Spleen (tissue), 11 donors: ENCODE measurements around the gene IL23A. TPM values are rescaled to one million over a fixed set of nuclear protein-coding genes. Genes with fewer than 3 reads are reported as not detected.

ENCODE experiments used
- DNase-seq: peaks from one replicate; pipeline ENCODE4 v3.0.0-alpha.2; 2020
- H3K27ac ChIP-seq, 8 donors: fragments of 200-600 bp; sonication (generic) in 7 of 8; 1 replicate in 4 of 8; 2 replicates in 4 of 8; pipeline versions ENCODE4 v1.5.0 to v1.8.0; 2016 to 2021; ENCODE audit warnings: inconsistent platforms in 4 of 8, mild to moderate bottlenecking in 4 of 8, moderate library complexity in 1 of 8
- H3K27me3 ChIP-seq, 7 donors: fragments of 200-600 bp; sonication (generic) in 6 of 7; replicated peaks in 1 of 7; 1 replicate in 4 of 7; 2 replicates in 3 of 7; pipeline versions ENCODE4 v1.5.0 to v1.8.0; 2016 to 2021; ENCODE audit warnings: inconsistent platforms in 3 of 7, mild to moderate bottlenecking in 1 of 7
- H3K36me3 ChIP-seq, 6 donors: fragments of 200-600 bp; sonication (generic) in 5 of 6; 1 replicate in 4 of 6; 2 replicates in 2 of 6; pipeline versions ENCODE4 v1.5.0 to v1.8.0; 2016 to 2021; ENCODE audit warnings: inconsistent platforms in 2 of 6
- H3K4me1 ChIP-seq, 6 donors: fragments of 200-600 bp; sonication (generic) in 5 of 6; 1 replicate in 3 of 6; 2 replicates in 3 of 6; pipeline versions ENCODE4 v1.5.0 to v1.8.0; 2016 to 2021; ENCODE audit warnings: inconsistent platforms in 3 of 6
- H3K4me3 ChIP-seq, 8 donors: fragments of 200-600 bp; sonication (generic) in 7 of 8; 1 replicate in 4 of 8; 2 replicates in 4 of 8; pipeline versions ENCODE4 v1.5.0 to v1.8.0; 2016 to 2021; ENCODE audit warnings: inconsistent platforms in 4 of 8, mild to moderate bottlenecking in 4 of 8, moderate library complexity in 2 of 8
- H3K9me3 ChIP-seq, 8 donors: fragments of 200-600 bp; sonication (generic) in 7 of 8; 1 replicate in 4 of 8; 2 replicates in 4 of 8; pipeline versions ENCODE4 v1.5.0 to v1.8.0; 2016 to 2021; ENCODE audit warnings: inconsistent platforms in 4 of 8
- CTCF ChIP-seq, 11 experiments: fragments of 200-600 bp in 7 of 11; fragments of 450-650 bp in 4 of 11; sonication (generic) in 4 of 11; IDR thresholded peaks in 8 of 11; conservative IDR thresholded peaks in 3 of 11; 1 replicate in 7 of 11; 2 replicates in 4 of 11; pipeline versions ENCODE4 v1.4.0 to v1.8.0; 2016 to 2021; ENCODE audit warnings: antibody characterized with exemption in 11 of 11, inconsistent platforms in 4 of 11, mild to moderate bottlenecking in 1 of 11
- POLR2A ChIP-seq, 3 donors: fragments of 450-650 bp; IDR thresholded peaks; one replicate each; pipeline ENCODE4 v1.5.1; 2017; ENCODE audit warnings: antibody characterized with exemption in 3 of 3, mild to moderate bottlenecking in 1 of 3
- POLR2AphosphoS5 ChIP-seq, 3 donors: sonication (generic); formaldehyde crosslinking; IDR thresholded peaks; one replicate each; pipeline ENCODE4 v1.5.1; 2017; ENCODE audit warnings: antibody characterized with exemption in 3 of 3
- WGBS, 5 donors: extraction: QIAGEN DNeasy Blood & Tissue Kit in 3 of 5; methylation state at CpG; one replicate each; pipeline versions ENCODE4 v1.1.5 to v1.1.7; 2013 to 2018; 5-methylcytosine and 5-hydroxymethylcytosine counted together
- intact Hi-C: fragments of 100-400 bp; cut with DNase I; formaldehyde crosslinking; loops from one replicate; pipeline ENCODE4 v1.15.0; 2023; ENCODE audit warnings: low total_unique reads
- polyA plus RNA-seq, 3 donors: library from polyadenylated mRNA; stranded (reverse); fragments of 200-250 nt; gene quantifications; one replicate each; pipeline ENCODE4 v1.2.1, GENCODE V29; 2013
- total RNA-seq, 7 donors: library from RNA; depleted of rRNA in 3 of 7; stranded (reverse); fragments of >200 nt in 3 of 7; fragmentation: NEBNext Ultra II Directional in 4 of 7; extraction: Animal tissue kit (Norgen Biotek cat#: 25700) in 4 of 7; gene quantifications; one replicate each; pipeline versions ENCODE4 v1.1.0 to v1.2.1, GENCODE V29; 2016 to 2021
- donor health status: healthy with polysubstance abuse.
- donor health status: DM: no; HTN: no; CAD: no; lungs with moderate emphysema.
- donor health status: DM: no; HTN: no; CAD: no.
- donor health status: Bipolar disorder and iron deficiency.
- donor health status: healthy.
- donor health status: DM: no; HTN: no; CAD: no.
- donor health status: DM: yes; HTN: yes; CAD: no.

The IL23A gene
- total and polyA plus RNA-seq, 10 donors: 1.1 to 4.5 (median 2.2) TPM

GRCh38 chr12:56326533-56326932, 12.2 kb upstream of the IL23A start:
- Histone ChIP-seq H3K27me3 (no peaks in the 10 kb centered on the region), H3K4me1 (no peaks in the 10 kb centered on the region), H3K9me3 (no peaks in the 10 kb centered on the region), H3K4me3 (no peak overlapping the region), H3K36me3 (peaks cover 0 to 74% (median 70%) of the 10 kb centered on the region in 6 donors), H3K27ac (no peak overlapping the region)
- WGBS, 5 donors: 82 to 86% (median 85%) methylated on average over 6 of the region's 6 CpGs
- TF ChIP-seq CTCF (IDR thresholded peaks at IDR 0.05 in 8 of 11, conservative IDR thresholded peaks at IDR 0.05 in 3 of 11): no peak
- no peak for TF ChIP-seq POLR2A (IDR thresholded peaks at IDR 0.05)
- no peak for TF ChIP-seq POLR2AphosphoS5 (IDR thresholded peaks at IDR 0.05)
- intact Hi-C loops: no loop called here
- peak; percentile 39 for DNase-seq

DNA sequence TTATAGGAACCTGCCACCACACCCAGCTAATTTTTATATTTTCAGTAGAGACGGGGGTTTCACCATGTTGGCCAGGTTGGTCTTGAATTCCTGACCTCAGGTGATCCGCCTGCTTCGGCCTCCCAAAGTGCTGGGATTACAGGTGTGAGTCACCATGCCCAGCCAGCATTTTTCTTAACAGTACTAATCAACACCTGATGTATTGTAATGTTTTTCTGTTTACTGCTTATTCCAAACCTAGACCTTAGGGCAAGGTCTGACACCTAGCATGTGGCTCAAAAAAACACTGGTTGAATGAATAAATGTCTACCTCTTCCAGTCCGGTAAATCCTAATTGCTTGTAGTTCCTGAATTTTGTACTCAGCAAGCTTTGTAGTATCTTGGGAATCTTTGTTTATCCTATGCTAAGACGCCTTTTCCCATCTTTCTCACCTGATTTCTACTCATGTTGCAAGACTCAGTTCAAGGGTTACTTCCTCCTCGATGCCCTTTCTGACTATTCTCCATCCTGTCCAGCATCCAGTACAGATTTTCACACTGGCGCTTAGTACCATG, 7.7 kb upstream of the IL23A start:
- no peak for TF ChIP-seq POLR2A (IDR thresholded peaks at IDR 0.05)
- no peak for TF ChIP-seq CTCF (IDR thresholded peaks at IDR 0.05 in 8 of 11, conservative IDR thresholded peaks at IDR 0.05 in 3 of 11)
- no peak for TF ChIP-seq POLR2AphosphoS5 (IDR thresholded peaks at IDR 0.05)
- Histone ChIP-seq H3K4me3 (no peak overlapping the region), H3K9me3 (no peaks in the 10 kb centered on the region), H3K36me3 (peaks cover 0 to 29% (median 25%) of the 10 kb centered on the region in 6 donors), H3K4me1 (peaks cover 4 to 21% (median 18%) of the 10 kb centered on the region in 6 donors), H3K27ac (no peak overlapping the region), H3K27me3 (no peaks in the 10 kb centered on the region)
- 87 to 96% (median 91%) methylated on average over 7 of the region's 7 CpGs for WGBS, 5 donors
- intact Hi-C loops: loop anchor here (10.0 kb wide), 1 partner anchor 134 kb away; the partner anchor contains the start of gene SPRYD4
- peak; percentile 24 for DNase-seq

DNA sequence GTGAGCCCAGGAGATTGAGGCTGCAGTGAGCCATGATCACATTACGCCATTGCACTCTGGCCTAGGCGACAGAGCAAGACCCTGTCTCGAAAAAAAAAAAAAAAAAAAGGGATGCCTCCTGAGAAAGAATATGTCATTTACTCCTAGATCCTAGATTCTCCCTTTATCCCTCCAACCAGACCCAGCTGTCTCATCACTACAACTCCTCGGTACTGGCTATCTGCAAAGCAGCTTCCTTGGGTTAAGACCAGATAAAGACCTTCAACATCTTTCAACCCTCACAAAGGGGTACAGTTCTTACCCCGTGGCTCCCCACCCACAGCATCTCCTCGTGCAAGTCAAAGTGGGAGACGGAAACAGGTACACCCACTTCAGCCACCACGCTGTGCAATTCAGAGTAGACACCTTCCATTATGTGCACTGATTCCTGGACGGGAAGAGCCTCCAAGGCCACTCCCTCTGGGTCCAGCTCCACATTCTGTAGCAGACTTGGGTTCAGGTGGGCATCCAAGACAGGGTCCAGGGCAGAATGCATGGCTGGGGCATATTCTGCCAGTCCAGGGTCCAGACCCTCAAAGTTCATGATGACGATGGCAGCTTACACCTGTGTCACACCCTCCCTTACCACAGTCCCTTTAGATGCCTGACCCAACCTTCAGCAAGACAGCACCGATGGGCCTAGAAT, 6.0 kb upstream of the IL23A start:
- TF ChIP-seq CTCF (IDR thresholded peaks at IDR 0.05 in 8 of 11, conservative IDR thresholded peaks at IDR 0.05 in 3 of 11) (no peak), POLR2A (IDR thresholded peaks at IDR 0.05) (no peak), POLR2AphosphoS5 (IDR thresholded peaks at IDR 0.05) (no peak)
- H3K9me3 ChIP-seq: no peaks in the 10 kb centered on the region
- H3K27me3 ChIP-seq: no peaks in the 10 kb centered on the region
- peak overlapping the region; percentile 90 to 98 (median 96) for H3K27ac ChIP-seq
- whole genome bisulfite sequencing, 5 donors: 91 to 96% (median 94%) methylated on average over 11 of the region's 11 CpGs
- peak overlapping the region in 7 of 8 donors; percentile 49 to 75 (median 59) for H3K4me3 ChIP-seq
- H3K4me1 ChIP-seq: peaks cover 4 to 33% (median 20%) of the 10 kb centered on the region in 6 donors
- intact Hi-C loops: loop anchor here (10.0 kb wide), 1 partner anchor 132 kb away; the partner anchor contains the start of gene SPRYD4
- H3K36me3 ChIP-seq: peaks cover 0 to 12% (median 9%) of the 10 kb centered on the region in 6 donors
- DNase-seq: peak; percentile 51

- Histone ChIP-seq H3K27ac (peak overlapping the region; percentile 90 to 98 (median 96)), H3K9me3 (no peaks in the 10 kb centered on the region), H3K36me3 (peaks cover 0 to 6% (median 3%) of the 10 kb centered on the region in 6 donors), H3K27me3 (no peaks in the 10 kb centered on the region), H3K4me1 (peaks cover 4 to 39% (median 26%) of the 10 kb centered on the region in 6 donors), H3K4me3 (peak overlapping the region; percentile 49 to 75 (median 59))
- TF ChIP-seq CTCF (IDR thresholded peaks at IDR 0.05 in 8 of 11, conservative IDR thresholded peaks at IDR 0.05 in 3 of 11): no peak
- no peak for TF ChIP-seq POLR2A (IDR thresholded peaks at IDR 0.05)
- no peak for TF ChIP-seq POLR2AphosphoS5 (IDR thresholded peaks at IDR 0.05)
- 14 to 18% (median 17%) methylated on average over 8 of the region's 8 CpGs for WGBS, 5 donors
- intact Hi-C loops: loop anchor here (10.0 kb wide), 1 partner anchor 132 kb away; the partner anchor contains the start of gene SPRYD4
- DNase-seq: peak; percentile 74
These were observed 5.4 kb upstream of the IL23A start for GRCh38 chr12:56333197-56333678.
